NB4 (cell line): ENCODE measurements around the gene MAP3K14.
"Not testable (repeated sequence)": the region's sequence is repeated elsewhere in the genome, so short reads cannot be mapped to it uniquely, and the experiment has no call there.

ENCODE experiments used
- DNase-seq: peaks from one replicate; pipeline ENCODE4 v3.0.0; 2010; ENCODE audit warnings: low read depth
- H3K4me3 ChIP-seq: one replicate; pipeline ENCODE4 v1.5.1; 2011; ENCODE audit warnings: mild to moderate bottlenecking, low read depth, low read length, moderate library complexity
- MYC ChIP-seq: IDR thresholded peaks from 2 replicates; pipeline ENCODE4 v1.6.1; 2011; ENCODE audit warnings: low read depth, low read length
- POLR2A ChIP-seq: IDR thresholded peaks from 2 replicates; pipeline ENCODE4 v1.6.1; 2011; ENCODE audit warnings: mild to moderate bottlenecking; ENCODE audit not compliant: insufficient read length; ENCODE audit errors: extremely low read depth
- TF ChIP-seq, protein P1 (sequence below): IDR thresholded peaks from 2 replicates; pipeline ENCODE4 v1.6.1; 2011; ENCODE audit warnings: low read depth, low read length
- TF ChIP-seq, protein P2 (sequence below): IDR thresholded peaks from one replicate; pipeline ENCODE4 v1.5.1; 2012; ENCODE audit warnings: low read depth, low read length

The MAP3K14 gene

DNA sequence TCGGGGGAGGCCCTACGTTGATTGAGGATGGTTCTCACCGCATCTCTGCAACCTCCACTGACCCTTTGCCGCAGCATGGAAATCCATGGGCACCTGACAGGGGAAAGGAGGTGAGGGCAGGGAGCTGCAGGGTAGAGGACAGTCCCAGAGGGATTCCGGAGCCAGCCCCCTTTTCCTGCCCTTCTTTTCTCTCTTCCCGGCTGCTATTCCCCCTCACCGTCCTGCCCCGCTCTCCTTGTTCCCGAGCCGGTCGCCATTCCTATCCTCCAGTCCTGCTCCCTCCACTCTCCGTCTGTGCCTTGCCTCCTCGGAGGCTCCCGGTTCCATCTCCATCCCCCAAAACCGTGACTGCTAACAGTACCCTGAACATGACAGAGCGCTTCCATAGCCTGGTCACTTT is 59.7 kb downstream of the MAP3K14 start:
- no peak for DNase-seq
- no peak overlapping the region for H3K4me3 ChIP-seq
- TF ChIP-seq, protein P1, sequence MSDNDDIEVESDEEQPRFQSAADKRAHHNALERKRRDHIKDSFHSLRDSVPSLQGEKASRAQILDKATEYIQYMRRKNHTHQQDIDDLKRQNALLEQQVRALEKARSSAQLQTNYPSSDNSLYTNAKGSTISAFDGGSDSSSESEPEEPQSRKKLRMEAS: no peak
- TF ChIP-seq, protein P2, sequence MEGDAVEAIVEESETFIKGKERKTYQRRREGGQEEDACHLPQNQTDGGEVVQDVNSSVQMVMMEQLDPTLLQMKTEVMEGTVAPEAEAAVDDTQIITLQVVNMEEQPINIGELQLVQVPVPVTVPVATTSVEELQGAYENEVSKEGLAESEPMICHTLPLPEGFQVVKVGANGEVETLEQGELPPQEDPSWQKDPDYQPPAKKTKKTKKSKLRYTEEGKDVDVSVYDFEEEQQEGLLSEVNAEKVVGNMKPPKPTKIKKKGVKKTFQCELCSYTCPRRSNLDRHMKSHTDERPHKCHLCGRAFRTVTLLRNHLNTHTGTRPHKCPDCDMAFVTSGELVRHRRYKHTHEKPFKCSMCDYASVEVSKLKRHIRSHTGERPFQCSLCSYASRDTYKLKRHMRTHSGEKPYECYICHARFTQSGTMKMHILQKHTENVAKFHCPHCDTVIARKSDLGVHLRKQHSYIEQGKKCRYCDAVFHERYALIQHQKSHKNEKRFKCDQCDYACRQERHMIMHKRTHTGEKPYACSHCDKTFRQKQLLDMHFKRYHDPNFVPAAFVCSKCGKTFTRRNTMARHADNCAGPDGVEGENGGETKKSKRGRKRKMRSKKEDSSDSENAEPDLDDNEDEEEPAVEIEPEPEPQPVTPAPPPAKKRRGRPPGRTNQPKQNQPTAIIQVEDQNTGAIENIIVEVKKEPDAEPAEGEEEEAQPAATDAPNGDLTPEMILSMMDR: no peak
- TF ChIP-seq MYC: no peak

DNA sequence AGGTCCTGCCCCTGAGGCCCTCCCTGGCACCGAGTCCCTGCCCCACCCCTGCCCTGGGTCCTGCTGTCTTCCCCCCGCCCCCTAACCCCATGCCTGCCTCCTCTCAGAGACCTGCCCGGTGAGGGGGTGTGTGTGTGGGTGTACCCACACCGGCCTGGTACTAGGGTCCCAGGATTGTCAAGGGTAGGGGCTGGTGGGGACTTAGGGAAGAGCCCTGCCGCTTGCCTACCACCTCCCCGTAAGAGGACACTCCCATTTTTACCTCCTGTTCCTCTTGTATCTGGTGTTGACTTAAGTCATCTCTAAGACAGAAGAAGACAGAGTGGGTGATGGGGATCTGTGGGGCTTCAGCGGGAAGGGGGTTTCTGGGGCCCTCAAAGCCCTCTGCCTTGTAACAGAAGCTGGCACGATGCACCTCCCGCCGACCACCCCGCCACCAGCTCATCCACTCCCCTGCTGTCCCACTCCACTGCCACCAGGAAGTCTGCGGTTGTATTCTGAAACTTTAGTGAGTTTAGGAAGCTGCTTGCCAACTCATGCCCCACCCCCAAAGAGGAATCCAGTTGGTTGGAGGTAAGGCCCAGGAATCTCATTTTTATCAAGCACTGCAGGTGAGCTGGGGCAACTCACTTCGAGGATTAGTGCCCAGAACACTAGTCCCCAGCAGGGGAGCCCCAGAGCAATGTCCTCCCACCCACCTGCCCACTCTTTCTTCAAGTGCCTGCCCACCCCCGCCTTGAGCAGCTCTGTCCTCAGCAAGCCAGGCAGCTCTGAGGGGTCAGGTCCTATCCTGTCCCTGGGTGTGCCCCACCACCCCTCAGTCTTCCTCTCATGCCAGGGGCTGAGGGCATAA is 60.5 kb downstream of the MAP3K14 start:
- no peak overlapping the region for H3K4me3 ChIP-seq
- TF ChIP-seq MYC: no peak
- TF ChIP-seq POLR2A: no peak
- TF ChIP-seq, protein P1: no peak
- TF ChIP-seq, protein P2: no peak
- DNase-seq: peak; percentile 33

DNA sequence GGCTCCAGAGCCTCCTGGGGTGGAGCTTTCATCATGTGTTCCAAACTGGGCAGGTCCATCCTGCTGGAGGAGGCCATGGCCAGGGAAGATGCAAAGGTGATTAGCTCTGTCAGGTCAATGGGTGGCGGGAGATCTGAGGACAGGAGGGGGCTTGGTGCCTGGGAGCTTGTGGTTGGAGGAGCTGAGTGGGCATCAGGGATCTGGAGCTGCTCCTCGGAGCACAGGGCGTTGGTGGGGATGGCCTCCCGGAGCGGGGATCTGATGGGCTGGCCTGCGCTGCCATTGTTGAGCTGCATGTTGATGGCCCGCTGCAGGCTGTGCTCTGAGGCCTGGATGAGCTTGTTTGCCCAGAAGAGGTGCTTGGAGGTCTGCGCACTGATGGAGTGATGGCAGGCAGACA is 61.5 kb downstream of the MAP3K14 start:
- DNase-seq: no peak
- TF ChIP-seq POLR2A: no peak
- TF ChIP-seq, protein P2: no peak
- no peak for TF ChIP-seq MYC
- TF ChIP-seq, protein P1: no peak
- no peak overlapping the region for H3K4me3 ChIP-seq

DNA sequence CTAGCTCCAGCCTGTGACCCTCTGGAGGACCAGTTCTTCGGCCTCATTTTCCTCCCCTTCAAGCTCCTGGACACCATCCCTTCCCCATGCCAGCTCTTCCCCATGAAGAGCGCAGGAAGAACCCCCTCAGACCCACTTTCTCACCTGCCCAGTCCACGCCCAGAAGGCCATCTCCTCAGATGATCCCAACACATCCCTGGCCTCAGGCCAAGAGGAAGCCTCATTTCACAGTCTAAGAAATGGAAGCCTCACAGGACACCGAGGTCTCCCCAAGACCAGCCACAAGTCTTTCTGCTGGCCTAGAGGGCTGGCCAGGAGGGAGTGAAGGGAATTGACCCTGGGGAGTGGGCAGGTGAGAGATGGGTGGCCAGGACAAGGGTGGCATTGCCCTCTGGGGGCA is 62.9 kb downstream of the MAP3K14 start:
- no peak overlapping the region for H3K4me3 ChIP-seq
- no peak for DNase-seq
- TF ChIP-seq MYC (no peak), POLR2A (no peak)
- TF ChIP-seq, protein P2: no peak
- TF ChIP-seq, protein P1: no peak

DNA sequence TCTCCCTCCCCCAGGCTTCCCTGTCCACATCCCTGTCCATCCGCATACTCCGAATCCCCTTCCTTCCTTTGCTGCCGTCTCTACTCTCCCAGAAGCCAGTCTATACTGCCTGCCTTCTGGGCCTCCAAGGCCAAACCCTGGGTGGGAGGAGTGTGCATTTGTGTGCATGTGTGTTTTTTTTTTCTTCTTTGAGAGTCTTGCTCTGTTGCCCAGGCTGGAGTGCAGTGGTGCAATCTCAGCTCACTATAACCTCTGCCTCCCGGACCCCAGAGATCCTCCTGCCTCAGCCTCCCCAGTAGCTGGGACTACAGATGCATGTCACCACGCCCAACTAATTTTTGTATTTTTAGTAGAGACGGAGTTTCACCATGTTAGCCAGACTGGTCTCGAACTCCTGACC is 63.6 kb downstream of the MAP3K14 start:
- not testable (repeated sequence) for DNase-seq, H3K4me3 ChIP-seq

DNA sequence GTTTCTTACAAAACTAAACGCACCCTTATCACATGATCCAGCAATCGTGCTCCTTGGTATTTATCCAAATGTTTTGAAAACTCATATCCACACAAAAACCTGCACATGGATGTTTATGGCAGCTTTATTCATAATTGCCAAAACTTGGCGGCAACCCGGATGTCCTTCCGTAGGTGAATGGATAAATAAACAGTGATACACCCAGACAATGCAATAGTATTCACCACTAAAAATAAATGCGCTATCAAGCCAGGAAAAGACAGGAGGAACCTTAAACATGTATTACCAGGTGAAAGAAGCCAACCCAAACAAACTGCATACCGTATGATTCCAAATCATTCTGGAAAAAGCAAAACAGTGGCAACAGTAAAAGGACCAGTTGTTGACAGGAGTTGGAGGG is 64.9 kb downstream of the MAP3K14 start:
- TF ChIP-seq, protein P2: no peak
- no peak for TF ChIP-seq MYC
- TF ChIP-seq, protein P1: no peak
- no peak for TF ChIP-seq POLR2A
- H3K4me3 ChIP-seq: no peak overlapping the region
- DNase-seq: no peak
